Right ventricle myocardium inferior (tissue), 1 donor: ENCODE measurements around the gene CCKAR. TPM values are rescaled to one million over a fixed set of nuclear protein-coding genes. Genes with fewer than 3 reads are reported as not detected.
"Not testable (repeated sequence)": the region's sequence is repeated elsewhere in the genome, so short reads cannot be mapped to it uniquely, and the experiment has no call there.

Experiments used
- ATAC-seq: fragments of 200-7000 bp; cut with Tn5 transposase; one replicate; pipeline ENCODE4 v1.9.1; 2020; ENCODE audit warnings: mild to moderate bottlenecking, moderate library complexity
- DNase-seq: peaks from one replicate; pipeline ENCODE4 v3.0.0; 2021; ENCODE audit errors: missing footprints
- intact Hi-C: fragments of 100-400 bp; cut with DNase I; formaldehyde crosslinking; loops from one replicate; pipeline ENCODE4 v1.11.0; 2022
- long read RNA-seq: library from polyadenylated mRNA; unstranded; transcript quantifications from one replicate; pipeline ENCODE4 v2.0.0, GENCODE V29; 2021
- total RNA-seq: library from RNA; stranded (reverse); fragmentation: NEBNext Ultra II Directional; extraction: Animal tissue kit (Norgen Biotek cat#: 25700); gene quantifications from one replicate; pipeline ENCODE4 v1.2.1, GENCODE V29; 2021
- donor health status: DM: no; HTN: yes; CAD: no; lungs with severe emphysema.

Gene CCKAR
- not detected for total RNA-seq
- long read RNA-seq: 0 reads

GRCh38 chr4:26490111-26490959 is at the start of gene CCKAR:
Gene CCKAR, minus strand, starts transcription at chr4:26490484. Its CDS starts 217 bp downstream, at chr4:26490267.
- intact Hi-C loops: no loop called here
- DNase-seq (no peak), ATAC-seq (no peak)

- ATAC-seq: no peak
- DNase-seq: no peak
These were observed 43.4 kb upstream of the CCKAR start for GRCh38 chr4:26533685-26534084.

GRCh38 chr4:26531491-26532116 is 41.3 kb upstream of the CCKAR start:
- DNase-seq (no peak), ATAC-seq (no peak)
- intact Hi-C loops: no loop called here

More at GRCh38 chr4:26533685-26534084, 43.4 kb upstream of the CCKAR start:
- intact Hi-C loops: no loop called here

GRCh38 chr4:26530099-26530498 is 39.8 kb upstream of the CCKAR start:
- ATAC-seq (no peak), DNase-seq (no peak)
- intact Hi-C loops: no loop called here

GRCh38 chr4:26529479-26529878 is 39.2 kb upstream of the CCKAR start:
- ATAC-seq: no peak
- DNase-seq: no peak
- intact Hi-C loops: no loop called here

- intact Hi-C loops: no loop called here
- ATAC-seq (no peak), DNase-seq (no peak)
These were observed 35.5 kb upstream of the CCKAR start for GRCh38 chr4:26525771-26526150.

GRCh38 chr4:26525136-26525770 is 35.0 kb upstream of the CCKAR start:
- intact Hi-C loops: no loop called here
- DNase-seq: no peak
- ATAC-seq: no peak

- ATAC-seq (no peak), DNase-seq (no peak)
- intact Hi-C loops: no loop called here
These were observed 33.7 kb upstream of the CCKAR start for GRCh38 chr4:26524011-26524410.

- ATAC-seq (no peak), DNase-seq (no peak)
- intact Hi-C loops: no loop called here
These were observed 32.2 kb upstream of the CCKAR start for GRCh38 chr4:26522478-26522877.

- intact Hi-C loops: no loop called here
- ATAC-seq: no peak
- no peak for DNase-seq
These were observed 30.6 kb upstream of the CCKAR start for GRCh38 chr4:26520728-26521450.

- ATAC-seq: no peak
These were observed 25.7 kb upstream of the CCKAR start for GRCh38 chr4:26515936-26516335.

GRCh38 chr4:26510334-26510964 is 20.2 kb upstream of the CCKAR start:
- intact Hi-C loops: no loop called here
- DNase-seq (no peak), ATAC-seq (no peak)

More at GRCh38 chr4:26515936-26516335, 25.7 kb upstream of the CCKAR start:
- intact Hi-C loops: no loop called here
- no peak for DNase-seq

GRCh38 chr4:26509681-26510333 is 19.5 kb upstream of the CCKAR start:
- ATAC-seq (no peak), DNase-seq (no peak)
- intact Hi-C loops: no loop called here

- DNase-seq: no peak
- intact Hi-C loops: no loop called here
- ATAC-seq: no peak
These were observed 17.0 kb upstream of the CCKAR start for GRCh38 chr4:26507286-26507685.

GRCh38 chr4:26503844-26504243 is 13.6 kb upstream of the CCKAR start:
- no peak for ATAC-seq
- intact Hi-C loops: no loop called here

GRCh38 chr4:26503427-26503826 is 13.1 kb upstream of the CCKAR start:
- ATAC-seq (no peak), DNase-seq (no peak)
- intact Hi-C loops: no loop called here

More at GRCh38 chr4:26503844-26504243, 13.6 kb upstream of the CCKAR start:
- no peak for DNase-seq

- DNase-seq, ATAC-seq, intact Hi-C loops: not testable (repeated sequence)
These were observed 10.3 kb upstream of the CCKAR start for GRCh38 chr4:26500565-26500999.

- ATAC-seq (no peak), DNase-seq (no peak)
- intact Hi-C loops: no loop called here
These were observed 6.0 kb upstream of the CCKAR start for GRCh38 chr4:26496207-26496783.
